HG03175 (cell line): ENCODE measurements around the gene DDX41.

Experiments used
- ATAC-seq: cut with Tn5 transposase; IDR thresholded peaks from one replicate; pipeline ENCODE4 v1.9.1; 2021; ENCODE audit warnings: mild to moderate bottlenecking, moderate library complexity; ENCODE audit not compliant: unreplicated experiment

The DDX41 gene

GRCh38 chr5:177500685-177501522 is 15.9 kb downstream of the DDX41 start:
- no peak for ATAC-seq

GRCh38 chr5:177499842-177500241 is 16.9 kb downstream of the DDX41 start:
- ATAC-seq, result no peak

- ATAC-seq, result peak; percentile 4
Measured at GRCh38 chr5:177498013-177498787, 18.6 kb downstream of the DDX41 start.

GRCh38 chr5:177497292-177498012 is 19.3 kb downstream of the DDX41 start, which contains the start of gene PDLIM7:
Gene PDLIM7, minus strand, starts transcription at chr5:177497604. Its CDS starts 1,092 bp downstream, at chr5:177496512.
- ATAC-seq, result peak; percentile 72

GRCh38 chr5:177496727-177497291 is 20.0 kb downstream of the DDX41 start:
- no peak for ATAC-seq

GRCh38 chr5:177496070-177496726 is 20.6 kb downstream of the DDX41 start:
- no peak for ATAC-seq

GRCh38 chr5:177495243-177496060 is 21.3 kb downstream of the DDX41 start:
- ATAC-seq, result no peak

GRCh38 chr5:177494346-177495195 is 22.2 kb downstream of the DDX41 start:
- ATAC-seq, result no peak

- ATAC-seq, result no peak
Measured at GRCh38 chr5:177493795-177494345, 22.9 kb downstream of the DDX41 start.

- ATAC-seq, result no peak
Measured at GRCh38 chr5:177492841-177493240, 23.9 kb downstream of the DDX41 start.

- no peak for ATAC-seq
Measured at GRCh38 chr5:177491983-177492746, 24.6 kb downstream of the DDX41 start.

GRCh38 chr5:177491429-177491945 is 25.3 kb downstream of the DDX41 start:
- ATAC-seq, result no peak

GRCh38 chr5:177490992-177491391 is 25.8 kb downstream of the DDX41 start:
- ATAC-seq, result no peak

- ATAC-seq, result no peak
Measured at GRCh38 chr5:177490311-177490991, 26.3 kb downstream of the DDX41 start.

- ATAC-seq, result no peak
Measured at GRCh38 chr5:177489119-177489716, 27.5 kb downstream of the DDX41 start.

- ATAC-seq, result no peak
Measured at GRCh38 chr5:177487975-177488374, 28.8 kb downstream of the DDX41 start.
